ENCODE measurements around the gene WWOX.

The WWOX gene

GRCh38 chr16:78278056-78278450 lies 178.6 kb downstream of the WWOX start:
- no peak for DNase-seq

- no peak for DNase-seq
Measured at GRCh38 chr16:78281115-78281514, 181.7 kb downstream of the WWOX start.

GRCh38 chr16:78283548-78284251 lies 184.2 kb downstream of the WWOX start:
- no peak for DNase-seq

GRCh38 chr16:78284326-78284725 lies 184.9 kb downstream of the WWOX start:
- no peak for DNase-seq

GRCh38 chr16:78284957-78285434 lies 185.5 kb downstream of the WWOX start:
- no peak for DNase-seq

GRCh38 chr16:78285437-78285922 lies 186.0 kb downstream of the WWOX start:
- no peak for DNase-seq

- DNase-seq: no peak
Measured at GRCh38 chr16:78286065-78286464, 186.6 kb downstream of the WWOX start.

- DNase-seq: no peak
Measured at GRCh38 chr16:78288888-78289287, 189.4 kb downstream of the WWOX start.

GRCh38 chr16:78289373-78289772 lies 189.9 kb downstream of the WWOX start:
- DNase-seq: no peak

- no peak for DNase-seq
Measured at GRCh38 chr16:78289844-78290277, 190.4 kb downstream of the WWOX start.

GRCh38 chr16:78290395-78290794 lies 190.9 kb downstream of the WWOX start:
- DNase-seq: no peak

GRCh38 chr16:78290872-78291591 lies 191.6 kb downstream of the WWOX start:
- no peak for DNase-seq

GRCh38 chr16:78291604-78292003 lies 192.2 kb downstream of the WWOX start:
- DNase-seq: no peak

- no peak for DNase-seq
Measured at GRCh38 chr16:78292086-78292843, 192.8 kb downstream of the WWOX start.

- DNase-seq: no peak
Measured at GRCh38 chr16:78292844-78293380, 193.5 kb downstream of the WWOX start.

- no peak for DNase-seq
Measured at GRCh38 chr16:78294538-78295225, 195.2 kb downstream of the WWOX start.

GRCh38 chr16:78297066-78297666 lies 197.7 kb downstream of the WWOX start:
- no peak for DNase-seq

GRCh38 chr16:78298986-78299385 lies 199.5 kb downstream of the WWOX start:
- DNase-seq: no peak

- DNase-seq: no peak
Measured at GRCh38 chr16:78300469-78300868, 201.0 kb downstream of the WWOX start.

GRCh38 chr16:78303946-78304345 lies 204.5 kb downstream of the WWOX start:
- DNase-seq: no peak

- no peak for DNase-seq
Measured at GRCh38 chr16:78306361-78306760, 206.9 kb downstream of the WWOX start.
